Activated CD4-positive, CD25-positive, alpha-beta regulatory T cell (primary cell): ENCODE measurements around the gene MRAP2.
"Not testable (repeated sequence)": the region's sequence is repeated elsewhere in the genome, so short reads cannot be mapped to it uniquely, and the experiment has no call there.

ENCODE experiments used
- DNase-seq, 4 experiments: peaks; one replicate each; lab custom pipeline; 2025; lab: John Stamatoyannopoulos, UW

MRAP2 gene

DNA sequence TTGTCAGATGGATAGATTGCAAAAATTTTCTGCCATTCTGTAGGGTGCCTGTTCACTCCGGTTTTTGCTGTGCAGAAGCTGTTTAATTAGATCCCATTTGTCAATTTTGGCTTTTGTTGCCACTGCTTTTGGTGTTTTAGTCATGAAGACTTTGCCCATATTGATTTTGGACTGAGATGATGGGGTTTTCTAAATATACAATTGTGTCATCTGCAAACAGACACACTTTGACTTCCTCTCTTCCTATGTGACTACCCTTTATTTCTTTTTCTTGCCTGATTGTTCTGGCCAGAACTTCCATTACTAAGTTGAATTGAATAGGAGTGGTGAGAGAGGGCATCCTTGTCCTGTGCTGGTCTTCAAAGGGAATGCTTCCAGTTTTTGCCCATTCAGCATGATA is 96.0 kb downstream of the MRAP2 start:
- DNase-seq: not testable (repeated sequence)

DNA sequence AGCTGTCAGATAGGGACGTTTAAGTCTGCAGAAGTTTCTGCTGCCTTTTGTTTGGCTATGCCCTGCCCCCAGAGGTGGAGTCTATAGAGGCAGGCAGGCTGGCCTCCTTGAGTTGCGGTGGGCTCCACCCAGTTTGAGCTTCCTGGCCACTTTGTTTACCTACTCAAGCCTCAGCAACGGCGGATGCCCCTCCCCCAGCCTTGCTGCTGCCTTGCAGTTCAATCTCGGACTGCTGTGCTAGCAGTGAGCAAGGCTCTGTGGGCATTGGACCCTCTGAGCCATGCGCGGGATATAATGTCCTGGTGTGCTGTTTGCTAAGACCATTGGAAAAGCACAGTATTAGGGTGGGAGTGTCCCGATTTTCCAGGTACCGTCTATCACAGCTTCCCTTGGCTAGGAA is 99.8 kb downstream of the MRAP2 start:
- not testable (repeated sequence) for DNase-seq

DNA sequence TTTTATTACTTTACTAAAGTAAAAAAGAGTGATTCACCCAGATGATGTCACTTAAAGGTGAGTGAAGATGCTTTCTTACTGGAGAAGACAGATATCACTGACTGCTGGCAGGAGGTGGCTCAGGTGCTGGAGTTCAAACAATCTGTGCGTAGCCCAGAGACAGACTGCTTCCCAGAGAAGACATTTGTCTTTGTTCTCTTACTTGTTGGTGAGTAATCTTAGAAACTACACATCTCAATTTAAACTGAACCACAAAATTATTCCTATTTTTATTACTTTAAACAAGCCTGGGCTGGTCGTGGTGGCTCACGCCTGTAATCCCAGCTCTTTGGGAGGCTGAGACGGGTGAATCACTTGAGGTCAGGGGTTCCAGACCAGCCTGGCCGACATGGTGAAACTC is 101.7 kb downstream of the MRAP2 start:
- no peak for DNase-seq

DNA sequence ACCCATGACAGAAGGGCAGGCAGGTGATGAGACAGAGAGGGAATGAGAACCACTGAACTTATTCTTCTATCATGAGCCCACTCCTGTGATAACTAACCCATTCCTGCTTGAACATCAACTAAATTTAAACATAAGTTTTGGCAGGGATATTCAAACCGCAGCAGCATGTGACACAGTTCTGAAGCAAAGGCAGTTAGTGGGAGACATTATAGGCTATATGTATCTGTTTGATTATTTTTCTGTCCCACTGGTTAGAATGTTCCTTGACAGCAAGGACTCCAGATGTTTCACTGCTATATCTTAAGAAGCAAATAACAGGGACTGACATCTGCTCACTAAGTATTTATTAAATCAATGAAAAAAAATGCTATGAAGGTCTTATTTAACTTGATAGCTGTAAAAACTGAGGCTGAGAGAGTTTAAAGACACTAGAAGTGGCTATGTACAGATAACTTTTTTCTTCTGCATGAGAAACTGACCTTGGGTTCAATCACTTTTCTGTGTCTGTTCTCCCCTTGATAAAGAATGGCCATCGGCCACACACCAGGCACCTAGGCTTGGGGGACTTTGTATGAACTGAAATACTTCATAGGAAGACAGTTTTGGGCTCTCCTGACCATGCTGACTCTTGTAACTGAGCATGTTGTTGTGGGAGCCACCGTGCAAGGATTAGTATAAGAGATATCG is 102.9 kb downstream of the MRAP2 start:
- DNase-seq: no peak

DNA sequence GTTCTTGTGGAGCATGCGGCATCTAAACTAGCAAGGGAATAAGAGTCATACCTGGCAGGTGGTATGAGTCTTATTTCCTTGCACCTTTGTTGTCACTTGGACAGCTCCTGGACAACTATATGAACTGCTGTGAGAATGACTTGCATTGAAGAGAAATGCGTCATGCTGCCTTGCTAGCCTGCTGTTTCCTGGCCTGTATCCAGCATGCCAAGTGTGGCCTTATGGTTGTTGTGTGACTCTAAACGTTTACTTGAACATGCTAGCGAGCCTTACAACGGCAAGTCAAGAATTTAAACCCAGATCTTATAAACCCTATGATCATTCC is 103.4 kb downstream of the MRAP2 start:
- DNase-seq: no peak

DNA sequence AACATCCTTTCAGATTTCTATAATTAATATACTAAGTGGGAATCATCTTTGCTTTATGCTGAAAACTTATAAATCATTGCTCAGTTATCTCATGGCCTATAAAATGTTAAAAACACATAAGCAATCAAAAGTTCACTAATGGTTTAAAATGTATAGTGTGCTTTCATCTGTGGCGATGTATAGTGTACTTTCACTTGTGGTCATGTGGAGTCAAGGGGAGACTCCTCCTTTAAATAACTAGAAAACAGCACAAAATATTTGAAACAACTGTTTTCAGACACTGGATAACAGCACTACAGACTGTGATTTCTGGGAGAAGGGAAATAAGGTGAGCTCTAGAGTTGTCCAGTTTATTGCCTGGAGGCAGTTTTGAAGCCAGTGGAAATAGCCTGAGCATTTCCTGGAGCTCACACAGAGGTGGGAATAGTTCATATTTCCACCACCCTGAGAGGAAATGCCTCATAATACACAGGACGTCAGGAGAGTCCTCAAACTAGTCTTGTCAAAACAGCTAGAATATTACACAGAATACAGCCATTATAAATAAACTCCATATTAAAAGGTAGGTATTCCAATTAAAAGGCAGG is 104.5 kb downstream of the MRAP2 start:
- DNase-seq: no peak

DNA sequence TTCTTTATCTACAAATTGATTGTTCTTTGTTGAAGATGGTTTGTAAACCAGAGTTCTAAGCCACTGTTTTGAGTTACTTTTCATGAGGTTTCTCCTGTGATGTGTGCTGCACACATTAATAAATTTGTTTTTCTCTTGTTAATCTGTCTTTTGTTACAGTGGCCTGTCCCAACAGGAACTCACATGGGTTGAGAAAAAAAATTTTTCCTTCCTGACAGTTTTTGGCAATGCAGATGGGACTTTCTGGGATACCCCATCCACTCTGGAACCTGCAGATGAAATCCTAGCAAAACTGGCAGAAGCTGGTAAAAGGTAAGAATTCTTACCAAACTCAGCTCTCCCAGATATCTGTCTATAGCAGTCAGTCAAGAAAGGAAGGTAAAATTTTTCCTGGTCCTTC is 105.7 kb downstream of the MRAP2 start:
- DNase-seq: no peak
